Retinal pigment epithelial cell (primary cell): Measurements from ENCODE around the gene CNTLN.

Experiments used
- DNase-seq: peaks from one replicate; pipeline ENCODE4 v3.0.0-alpha.2; 2010; ENCODE audit warnings: low read depth
- H3K4me3 ChIP-seq: 2 replicates; pipeline ENCODE4 v1.5.1; 2011; ENCODE audit warnings: mild to moderate bottlenecking, low read length, control low read depth, moderate library complexity
- TF ChIP-seq, protein P1 (sequence below): conservative IDR thresholded peaks from 2 replicates; pipeline ENCODE4 v1.5.1; 2011; ENCODE audit warnings: low read depth, low read length, control low read depth, inconsistent platforms

Gene CNTLN

GRCh38 chr9:17481565-17481964 lies 346.7 kb downstream of the CNTLN start:
- H3K4me3 ChIP-seq, result no peak overlapping the region
- TF ChIP-seq, protein P1, sequence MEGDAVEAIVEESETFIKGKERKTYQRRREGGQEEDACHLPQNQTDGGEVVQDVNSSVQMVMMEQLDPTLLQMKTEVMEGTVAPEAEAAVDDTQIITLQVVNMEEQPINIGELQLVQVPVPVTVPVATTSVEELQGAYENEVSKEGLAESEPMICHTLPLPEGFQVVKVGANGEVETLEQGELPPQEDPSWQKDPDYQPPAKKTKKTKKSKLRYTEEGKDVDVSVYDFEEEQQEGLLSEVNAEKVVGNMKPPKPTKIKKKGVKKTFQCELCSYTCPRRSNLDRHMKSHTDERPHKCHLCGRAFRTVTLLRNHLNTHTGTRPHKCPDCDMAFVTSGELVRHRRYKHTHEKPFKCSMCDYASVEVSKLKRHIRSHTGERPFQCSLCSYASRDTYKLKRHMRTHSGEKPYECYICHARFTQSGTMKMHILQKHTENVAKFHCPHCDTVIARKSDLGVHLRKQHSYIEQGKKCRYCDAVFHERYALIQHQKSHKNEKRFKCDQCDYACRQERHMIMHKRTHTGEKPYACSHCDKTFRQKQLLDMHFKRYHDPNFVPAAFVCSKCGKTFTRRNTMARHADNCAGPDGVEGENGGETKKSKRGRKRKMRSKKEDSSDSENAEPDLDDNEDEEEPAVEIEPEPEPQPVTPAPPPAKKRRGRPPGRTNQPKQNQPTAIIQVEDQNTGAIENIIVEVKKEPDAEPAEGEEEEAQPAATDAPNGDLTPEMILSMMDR, result no peak
- no peak for DNase-seq

DNA sequence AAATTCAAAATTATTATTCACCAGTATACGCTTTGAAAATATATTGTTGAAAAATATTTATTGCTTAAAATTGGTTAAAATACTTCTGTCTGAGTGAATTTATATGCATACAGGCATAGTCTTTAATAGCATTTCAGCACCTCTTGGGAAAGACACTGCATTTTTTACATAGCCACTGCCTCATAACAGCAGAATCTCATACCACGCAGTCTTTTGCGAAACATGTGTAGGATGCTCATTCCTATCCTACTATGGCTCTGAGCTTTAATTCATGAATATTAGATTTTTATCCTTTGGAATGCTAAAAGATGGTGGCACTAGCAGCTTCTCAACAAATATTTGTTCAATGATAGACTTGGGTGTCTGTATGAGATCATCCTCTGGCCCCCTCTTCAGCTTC lies 350.1 kb downstream of the CNTLN start:
- no peak for DNase-seq

GRCh38 chr9:17486396-17486795 lies 351.6 kb downstream of the CNTLN start:
- no peak overlapping the region for H3K4me3 ChIP-seq
- TF ChIP-seq, protein P1, result no peak
- no peak for DNase-seq

More for the DNA sequence above, 350.1 kb downstream of the CNTLN start:
- H3K4me3 ChIP-seq, result no peak overlapping the region
- TF ChIP-seq, protein P1, result no peak

GRCh38 chr9:17487467-17487866 lies 352.6 kb downstream of the CNTLN start:
- TF ChIP-seq, protein P1, result no peak
- no peak for DNase-seq
- no peak overlapping the region for H3K4me3 ChIP-seq

DNA sequence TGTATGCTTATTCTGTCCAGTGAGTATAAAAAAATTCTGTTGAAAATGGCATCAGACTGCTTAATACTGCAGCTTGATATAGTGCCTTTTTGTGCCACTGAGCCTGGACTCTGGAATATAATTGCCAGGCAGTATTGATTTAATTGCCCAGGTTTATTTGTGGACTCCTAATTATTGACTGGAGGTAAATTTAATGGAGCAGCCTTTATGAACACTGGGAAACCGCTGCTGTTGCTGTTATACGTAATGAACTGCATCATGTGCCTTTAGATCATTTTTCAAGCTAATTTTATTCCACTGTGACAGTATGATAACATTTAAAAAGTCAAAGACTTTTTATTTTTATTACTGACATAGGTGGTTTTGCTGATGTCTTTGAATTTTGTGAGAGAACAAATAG lies 353.8 kb downstream of the CNTLN start:
- H3K4me3 ChIP-seq, result no peak overlapping the region
- TF ChIP-seq, protein P1, result no peak
- DNase-seq, result no peak

DNA sequence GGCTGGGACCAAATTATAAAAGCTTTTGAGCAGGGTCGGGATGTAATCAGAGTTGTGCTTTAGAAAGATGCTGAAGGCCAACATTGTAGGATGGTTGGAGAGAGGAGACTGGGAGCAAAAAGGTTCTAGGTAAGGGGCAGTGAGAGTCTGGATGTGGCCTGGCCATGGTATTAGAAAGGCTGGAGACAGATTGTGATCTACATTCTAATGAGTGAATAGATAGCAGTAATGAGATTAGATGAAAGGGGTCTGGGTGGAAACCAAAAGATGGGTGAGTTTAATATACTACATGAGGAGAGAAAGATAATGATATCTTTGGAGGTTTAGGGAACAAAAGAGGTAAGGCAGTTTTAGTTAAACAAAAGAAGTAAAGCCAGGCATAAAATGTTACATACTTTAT lies 355.3 kb downstream of the CNTLN start:
- no peak for DNase-seq
- TF ChIP-seq, protein P1, result no peak
- H3K4me3 ChIP-seq, result no peak overlapping the region

- TF ChIP-seq, protein P1, result no peak
- DNase-seq, result no peak
- no peak overlapping the region for H3K4me3 ChIP-seq
These were observed 356.9 kb downstream of the CNTLN start for GRCh38 chr9:17491780-17492179.
